ENCODE data around the gene THAP12.
A peak's percentile ranks its signal among the peaks of the same experiment; 100 is the strongest.

The THAP12 gene

GRCh38 chr11:76395296-76395695, 14.4 kb upstream of the THAP12 start:
- Mint-ChIP-seq H3K36me3 (ENCODE audit: insufficient read depth) (peaks cover 3% of the 10 kb centered on the region), H3K4me1 (ENCODE audit: low read depth in 2 of 2) (peaks cover 0 to 2% of the 10 kb centered on the region in 2 donors), H3K9me3 (no peaks in the 10 kb centered on the region), H3K27ac (no peak overlapping the region), H3K27me3 (no peaks in the 10 kb centered on the region), H3K4me3 (no peak overlapping the region)
- ATAC-seq (replicated peaks) (no peak), DNase-seq (no peak)

- ATAC-seq (replicated peaks) (no peak), DNase-seq (no peak)
- Mint-ChIP-seq H3K27ac (no peak overlapping the region), H3K4me1 (ENCODE audit: low read depth in 2 of 2) (peaks cover 0 to 2% of the 10 kb centered on the region in 2 donors), H3K4me3 (no peak overlapping the region), H3K36me3 (ENCODE audit: insufficient read depth) (no peaks in the 10 kb centered on the region), H3K27me3 (no peaks in the 10 kb centered on the region), H3K9me3 (no peaks in the 10 kb centered on the region)
Measured at GRCh38 chr11:76394411-76394810, 13.5 kb upstream of the THAP12 start.

GRCh38 chr11:76392870-76393269, 11.9 kb upstream of the THAP12 start:
- ATAC-seq (replicated peaks) (no peak), DNase-seq (no peak)
- no peaks in the 10 kb centered on the region for H3K27me3 Mint-ChIP-seq
- H3K36me3 Mint-ChIP-seq (ENCODE audit: insufficient read depth) = no peaks in the 10 kb centered on the region
- peaks cover 0 to 2% of the 10 kb centered on the region in 2 donors for H3K4me1 Mint-ChIP-seq (ENCODE audit: low read depth in 2 of 2)
- H3K4me3 Mint-ChIP-seq = no peak overlapping the region
- no peaks in the 10 kb centered on the region for H3K9me3 Mint-ChIP-seq
- H3K27ac Mint-ChIP-seq = no peak overlapping the region

- H3K36me3 Mint-ChIP-seq (ENCODE audit: insufficient read depth) = no peaks in the 10 kb centered on the region
- DNase-seq = no peak
- H3K4me3 Mint-ChIP-seq = no peak overlapping the region
- no peak for ATAC-seq (replicated peaks)
- no peaks in the 10 kb centered on the region for H3K9me3 Mint-ChIP-seq
- H3K27ac Mint-ChIP-seq = no peak overlapping the region
- peaks cover 0 to 2% of the 10 kb centered on the region in 2 donors for H3K4me1 Mint-ChIP-seq (ENCODE audit: low read depth in 2 of 2)
- no peaks in the 10 kb centered on the region for H3K27me3 Mint-ChIP-seq
Measured at GRCh38 chr11:76391811-76392475, 11.0 kb upstream of the THAP12 start.

- Mint-ChIP-seq H3K4me3 (no peak overlapping the region), H3K4me1 (ENCODE audit: low read depth in 2 of 2) (peaks cover 0 to 2% of the 10 kb centered on the region in 2 donors), H3K36me3 (ENCODE audit: insufficient read depth) (no peaks in the 10 kb centered on the region), H3K27ac (no peak overlapping the region), H3K27me3 (no peaks in the 10 kb centered on the region), H3K9me3 (no peaks in the 10 kb centered on the region)
- DNase-seq = no peak
- ATAC-seq (replicated peaks) = no peak
Measured at GRCh38 chr11:76391021-76391420, 10.1 kb upstream of the THAP12 start.

- H3K36me3 Mint-ChIP-seq (ENCODE audit: insufficient read depth) = no peaks in the 10 kb centered on the region
- DNase-seq = no peak
- H3K4me1 Mint-ChIP-seq (ENCODE audit: low read depth in 2 of 2) = peaks cover 0 to 7% of the 10 kb centered on the region in 2 donors
- ATAC-seq (replicated peaks) = no peak
- H3K4me3 Mint-ChIP-seq = no peak overlapping the region
- no peak overlapping the region for H3K27ac Mint-ChIP-seq
- H3K9me3 Mint-ChIP-seq = no peaks in the 10 kb centered on the region
- H3K27me3 Mint-ChIP-seq = no peaks in the 10 kb centered on the region
Measured at GRCh38 chr11:76388408-76388807, 7.5 kb upstream of the THAP12 start.

GRCh38 chr11:76385903-76386302, 5.0 kb upstream of the THAP12 start:
- peaks cover 6% of the 10 kb centered on the region for H3K36me3 Mint-ChIP-seq (ENCODE audit: insufficient read depth)
- DNase-seq = no peak
- H3K27ac Mint-ChIP-seq = no peak overlapping the region
- no peaks in the 10 kb centered on the region for H3K27me3 Mint-ChIP-seq
- H3K4me1 Mint-ChIP-seq (ENCODE audit: low read depth in 2 of 2) = peaks cover 19 to 23% of the 10 kb centered on the region in 2 donors
- H3K4me3 Mint-ChIP-seq = no peak overlapping the region
- no peak for ATAC-seq (replicated peaks)
- no peaks in the 10 kb centered on the region for H3K9me3 Mint-ChIP-seq

GRCh38 chr11:76382209-76382608, 1.3 kb upstream of the THAP12 start:
- ATAC-seq (replicated peaks) (no peak), DNase-seq (no peak)
- Mint-ChIP-seq H3K9me3 (no peaks in the 10 kb centered on the region), H3K36me3 (ENCODE audit: insufficient read depth) (peaks cover 14% of the 10 kb centered on the region), H3K4me1 (ENCODE audit: low read depth in 2 of 2) (peaks cover 45 to 49% of the 10 kb centered on the region in 2 donors), H3K27me3 (no peaks in the 10 kb centered on the region), H3K4me3 (peak overlapping the region; percentile 94 to 96), H3K27ac (peak overlapping the region in 1 of 2 donors; percentile 72)

- H3K9me3 Mint-ChIP-seq = no peaks in the 10 kb centered on the region
- peak overlapping the region; percentile 94 to 96 for H3K4me3 Mint-ChIP-seq
- ATAC-seq (replicated peaks) (peak; percentile 41), DNase-seq (peak; percentile 46 to 60 (median 46))
- H3K36me3 Mint-ChIP-seq (ENCODE audit: insufficient read depth) = peaks cover 14% of the 10 kb centered on the region
- no peaks in the 10 kb centered on the region for H3K27me3 Mint-ChIP-seq
- peak overlapping the region; percentile 89 to 95 for H3K27ac Mint-ChIP-seq
- peaks cover 52 to 61% of the 10 kb centered on the region in 2 donors for H3K4me1 Mint-ChIP-seq (ENCODE audit: low read depth in 2 of 2)
Measured at GRCh38 chr11:76380159-76380976, 564 bp downstream of the THAP12 start.

GRCh38 chr11:76379807-76380158, 1.1 kb downstream of the THAP12 start:
- H3K27me3 Mint-ChIP-seq = no peaks in the 10 kb centered on the region
- no peaks in the 10 kb centered on the region for H3K9me3 Mint-ChIP-seq
- H3K36me3 Mint-ChIP-seq (ENCODE audit: insufficient read depth) = peaks cover 14% of the 10 kb centered on the region
- H3K4me3 Mint-ChIP-seq = peak overlapping the region; percentile 89 to 96
- DNase-seq (no peak), ATAC-seq (replicated peaks) (no peak)
- peaks cover 52 to 64% of the 10 kb centered on the region in 2 donors for H3K4me1 Mint-ChIP-seq (ENCODE audit: low read depth in 2 of 2)
- H3K27ac Mint-ChIP-seq = peak overlapping the region; percentile 89 to 95

GRCh38 chr11:76376746-76377558, 4.0 kb downstream of the THAP12 start:
- H3K27me3 Mint-ChIP-seq = no peaks in the 10 kb centered on the region
- no peak for DNase-seq
- H3K4me3 Mint-ChIP-seq = peak overlapping the region; percentile 26 to 70
- peak overlapping the region; percentile 55 to 66 for H3K27ac Mint-ChIP-seq
- H3K4me1 Mint-ChIP-seq (ENCODE audit: low read depth in 2 of 2) = peaks cover 44 to 62% of the 10 kb centered on the region in 2 donors
- no peaks in the 10 kb centered on the region for H3K9me3 Mint-ChIP-seq
- H3K36me3 Mint-ChIP-seq (ENCODE audit: insufficient read depth) = peaks cover 14% of the 10 kb centered on the region
- ATAC-seq (replicated peaks) = no peak

- H3K4me3 Mint-ChIP-seq = peak overlapping the region in 1 of 2 donors; percentile 27
- ATAC-seq (replicated peaks) = no peak
- peaks cover 31 to 56% of the 10 kb centered on the region in 2 donors for H3K4me1 Mint-ChIP-seq (ENCODE audit: low read depth in 2 of 2)
- peak overlapping the region in 1 of 2 donors; percentile 16 for H3K27ac Mint-ChIP-seq
- no peaks in the 10 kb centered on the region for H3K9me3 Mint-ChIP-seq
- no peak for DNase-seq
- no peaks in the 10 kb centered on the region for H3K27me3 Mint-ChIP-seq
- peaks cover 5% of the 10 kb centered on the region for H3K36me3 Mint-ChIP-seq (ENCODE audit: insufficient read depth)
Measured at GRCh38 chr11:76371170-76371569, 9.8 kb downstream of the THAP12 start.

GRCh38 chr11:76369406-76369805, 11.5 kb downstream of the THAP12 start:
- peak overlapping the region in 1 of 2 donors; percentile 52 for H3K27ac Mint-ChIP-seq
- peaks cover 34 to 53% of the 10 kb centered on the region in 2 donors for H3K4me1 Mint-ChIP-seq (ENCODE audit: low read depth in 2 of 2)
- ATAC-seq (replicated peaks) = no peak
- H3K9me3 Mint-ChIP-seq = no peaks in the 10 kb centered on the region
- H3K4me3 Mint-ChIP-seq = no peak overlapping the region
- no peaks in the 10 kb centered on the region for H3K27me3 Mint-ChIP-seq
- peaks cover 20% of the 10 kb centered on the region for H3K36me3 Mint-ChIP-seq (ENCODE audit: insufficient read depth)
- DNase-seq = no peak

All from effector memory CD8-positive, alpha-beta T cell (primary cell).